CD14-positive monocyte (primary cell): ENCODE results near the gene ZNF689. TPM values are rescaled to one million over a fixed set of nuclear protein-coding genes. Genes with fewer than 3 reads are reported as not detected.

Experiments used
- DNase-seq, 3 donors: peaks; one replicate each; pipeline ENCODE4 v3.0.0-alpha.2; 2011 to 2022
- H2AFZ ChIP-seq: 2 replicates; pipeline ENCODE4 v1.6.0; 2012; ENCODE audit warnings: mild to moderate bottlenecking, low read depth, low read length, inconsistent platforms; ENCODE audit not compliant: insufficient read depth, poor library complexity, severe bottlenecking
- H3K27ac ChIP-seq, 2 donors: 1 replicate in 1 of 2; 2 replicates in 1 of 2; pipeline ENCODE4 v1.5.1; 2012 to 2013; ENCODE audit warnings: low read length in 2 of 2, control low read depth in 1 of 2, inconsistent platforms in 1 of 2, low read depth in 1 of 2, mild to moderate bottlenecking in 1 of 2
- H3K27me3 ChIP-seq, 2 donors: one replicate each; pipeline versions ENCODE4 v1.6.0 to v1.6.1; 2011 to 2013; ENCODE audit warnings: low read length in 2 of 2; ENCODE audit not compliant: control insufficient read depth in 2 of 2, insufficient read depth in 2 of 2
- H3K36me3 ChIP-seq, 2 donors: replicated peaks in 1 of 2; 1 replicate in 1 of 2; 2 replicates in 1 of 2; pipeline versions ENCODE4 v1.5.1 to v1.6.1; 2012 to 2013; ENCODE audit warnings: low read length in 2 of 2, control low read depth in 1 of 2, inconsistent platforms in 1 of 2, mild to moderate bottlenecking in 1 of 2; ENCODE audit not compliant: insufficient read depth in 2 of 2, control insufficient read depth in 1 of 2
- H3K4me1 ChIP-seq, 2 donors: 1 replicate in 1 of 2; 2 replicates in 1 of 2; pipeline versions ENCODE4 v1.5.1 to v1.6.1; 2012 to 2013; ENCODE audit warnings: low read length in 2 of 2, control low read depth in 1 of 2, inconsistent platforms in 1 of 2, mild to moderate bottlenecking in 1 of 2, moderate library complexity in 1 of 2; ENCODE audit not compliant: insufficient read depth in 2 of 2, control insufficient read depth in 1 of 2
- H3K4me2 ChIP-seq: replicated peaks from 2 replicates; pipeline ENCODE3; 2012; ENCODE audit warnings: low read length, moderate library complexity, mild to moderate bottlenecking; ENCODE audit not compliant: poor library complexity, severe bottlenecking; ENCODE audit errors: extremely low read depth
- H3K4me3 ChIP-seq, 3 experiments: fragments of 200-600 bp in 1 of 3; sonication (generic) in 1 of 3; replicated peaks in 1 of 3; 1 replicate in 2 of 3; 2 replicates in 1 of 3; pipeline ENCODE4 v1.5.1; 2011 to 2013; ENCODE audit warnings: low read length in 3 of 3, mild to moderate bottlenecking in 3 of 3, control low read depth in 2 of 3, low read depth in 2 of 3, inconsistent platforms in 1 of 3, moderate library complexity in 1 of 3
- H3K79me2 ChIP-seq: 2 replicates; pipeline ENCODE4 v1.6.0; 2012; ENCODE audit warnings: mild to moderate bottlenecking, control low read depth, inconsistent platforms, low read length, moderate library complexity; ENCODE audit not compliant: insufficient read depth
- H3K9ac ChIP-seq: 2 replicates; pipeline ENCODE4 v1.6.0; 2017; ENCODE audit warnings: low read length, mild to moderate bottlenecking; ENCODE audit not compliant: insufficient read depth, poor library complexity, severe bottlenecking
- H3K9me3 ChIP-seq, 2 donors: replicated peaks in 1 of 2; 1 replicate in 1 of 2; 2 replicates in 1 of 2; pipeline versions ENCODE4 v1.5.1 to v1.6.1; 2012 to 2013; ENCODE audit warnings: low read length in 2 of 2, control low read depth in 1 of 2; ENCODE audit not compliant: control insufficient read depth in 1 of 2, insufficient read depth in 1 of 2
- H4K20me1 ChIP-seq: 2 replicates; pipeline ENCODE4 v1.6.0; 2012; ENCODE audit warnings: mild to moderate bottlenecking, low read length, control low read depth, moderate library complexity; ENCODE audit not compliant: insufficient read depth
- H3K27ac Mint-ChIP-seq, 7 donors: one replicate each; pipeline ENCODE4 v1.8.0; 2020; ENCODE audit warnings: mild to moderate bottlenecking in 7 of 7, mixed read lengths in 7 of 7, moderate library complexity in 6 of 7, inconsistent platforms in 2 of 7
- H3K27me3 Mint-ChIP-seq, 3 donors: one replicate each; pipeline ENCODE4 v1.8.0; 2021 to 2022; ENCODE audit warnings: low read depth in 3 of 3, mild to moderate bottlenecking in 3 of 3, mixed read lengths in 3 of 3, moderate library complexity in 3 of 3, inconsistent platforms in 1 of 3
- H3K36me3 Mint-ChIP-seq, 2 donors: one replicate each; pipeline ENCODE4 v1.8.0; 2020; ENCODE audit warnings: mixed read lengths in 2 of 2, inconsistent platforms in 1 of 2, mild to moderate bottlenecking in 1 of 2
- H3K4me1 Mint-ChIP-seq: one replicate; pipeline ENCODE4 v1.8.0; 2020; ENCODE audit warnings: mild to moderate bottlenecking, mixed read lengths
- H3K4me3 Mint-ChIP-seq, 2 donors: one replicate each; pipeline ENCODE4 v1.8.0; 2020; ENCODE audit warnings: mild to moderate bottlenecking in 2 of 2, mixed read lengths in 2 of 2, moderate library complexity in 1 of 2
- H3K9me3 Mint-ChIP-seq, 7 donors: one replicate each; pipeline ENCODE4 v1.8.0; 2020 to 2022; ENCODE audit warnings: mixed read lengths in 7 of 7, mild to moderate bottlenecking in 6 of 7, moderate library complexity in 6 of 7, inconsistent platforms in 2 of 7
- CTCF ChIP-seq: fragments of 200-600 bp; IDR thresholded peaks from one replicate; pipeline ENCODE4 v1.8.0; 2022; ENCODE audit warnings: antibody characterized with exemption, mild to moderate bottlenecking
- WGBS: methylation state at CpG from one replicate; pipeline ENCODE4 v1.1.5; 2013; ENCODE audit warnings: missing lambda C conversion rate; ENCODE audit not compliant: insufficient coverage; 5-methylcytosine and 5-hydroxymethylcytosine counted together
- intact Hi-C, 2 donors: fragments of 100-400 bp; cut with micrococcal nuclease; formaldehyde crosslinking; loops; one replicate each; pipeline versions ENCODE4 v1.15.0 to v1.15.1; 2023
- polyA minus RNA-seq: library from RNA; depleted of rRNA, polyadenylated mRNA; stranded (reverse); fragments of >200 nt; gene quantifications from 2 replicates; pipeline ENCODE4 v1.2.3, GENCODE V29; 2012
- polyA plus RNA-seq, 3 donors: library from polyadenylated mRNA; depleted of rRNA in 1 of 3; unstranded in 2 of 3; stranded (reverse) in 1 of 3; fragments of 300-500 nt in 2 of 3; fragments of >200 nt in 1 of 3; fragmentation: Illumina TruSeq in 2 of 3; gene quantifications; 1 replicate in 2 of 3; 2 replicates in 1 of 3; pipeline ENCODE4 v1.2.3, GENCODE V29; 2012 to 2021
- total RNA-seq, 12 experiments: library from RNA in 1 of 12; stranded (reverse) in 1 of 12; fragments of 120-200 nt in 1 of 12; gene quantifications; one replicate each; pipeline ENCODE4 v1.2.4 and lab custom pipeline; 2013 to 2026; ENCODE audit warnings: mixed read lengths in 6 of 12, inconsistent platforms in 1 of 12

Gene ZNF689
- 9.1 TPM for total RNA-seq (2013)
- polyA plus RNA-seq (10 to 100 TPM in 1 of 3 donors, 1 to 10 TPM in 2; 4.1 to 11.2 (median 8.0) TPM), polyA minus RNA-seq (4.8 and 9.8 TPM in 2 replicates), total RNA-seq (lab: John Stamatoyannopoulos, UW) (5.7 to 34.4 (median 17.0) reads per million in 11 experiments)

DNA sequence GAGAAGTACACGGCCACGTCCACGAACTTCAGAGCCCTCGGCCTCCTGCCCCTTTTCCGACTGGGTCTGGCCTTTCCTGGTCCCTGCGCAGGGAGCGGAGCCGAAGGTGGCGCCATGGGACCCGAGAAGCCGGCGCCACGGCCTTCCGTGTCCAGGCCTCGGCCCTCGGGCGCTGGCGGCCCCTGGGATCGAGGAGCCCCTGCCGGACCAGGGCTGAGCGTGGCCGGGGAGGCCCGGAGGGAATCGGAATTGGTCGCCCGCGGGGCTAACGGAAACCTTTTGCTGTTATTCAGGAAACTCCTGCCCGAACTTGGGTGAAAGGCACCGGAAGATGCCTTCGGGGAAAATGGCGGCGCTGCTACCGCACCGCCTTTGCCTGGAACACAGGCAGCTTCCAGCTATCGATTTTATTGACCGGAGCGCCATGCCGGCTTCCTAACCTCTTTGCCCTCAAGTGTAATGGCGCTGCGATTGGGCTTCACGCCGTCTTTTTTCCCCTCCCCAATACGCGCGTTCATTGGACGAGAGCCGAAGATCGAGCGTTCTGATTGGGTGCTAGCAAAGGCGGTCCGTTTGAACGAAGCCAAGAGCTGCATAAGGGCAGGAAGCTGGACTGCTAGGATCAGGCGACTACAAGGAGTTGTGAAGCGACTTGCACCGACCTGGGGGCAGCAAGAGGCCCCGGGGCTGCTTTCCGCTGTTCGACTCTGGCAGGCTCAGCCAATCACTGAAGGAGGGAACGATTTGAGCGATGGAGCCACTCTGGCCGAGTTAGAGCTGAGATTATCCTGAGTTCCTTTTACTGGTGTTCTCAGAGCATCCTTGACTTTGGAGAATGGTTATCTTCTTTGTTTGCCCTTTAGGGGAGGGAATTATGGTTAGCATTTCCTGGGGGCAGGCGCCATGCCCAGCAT is at the start of gene ZNF689:
TSS of gene ZNF689 (minus strand) at position 464 of the 914 bp plus-strand sequence. CDS start at position 116, 348 bp downstream.
- Histone ChIP-seq H3K4me1 (peaks cover 43 to 53% of the 10 kb centered on the region in 2 donors), H3K36me3 (peaks cover 3 to 13% of the 10 kb centered on the region in 2 donors), H3K27ac (peak within 1 kb of the TSS; percentile 67 to 89), H3K79me2 (peaks cover 41% of the 10 kb centered on the region), H4K20me1 (no peaks in the 10 kb centered on the region), H3K9ac (peak within 1 kb of the TSS; percentile 95), H3K4me2 (peak within 1 kb of the TSS; percentile 97), H2AFZ (peak within 1 kb of the TSS; percentile 97), H3K4me3 (peak within 1 kb of the TSS; percentile 73 to 86 (median 80)), H3K9me3 (no peaks in the 10 kb centered on the region), H3K27me3 (no peaks in the 10 kb centered on the region)
- H3K27ac Mint-ChIP-seq = peak within 1 kb of the TSS; percentile 62 to 94 (median 91)
- peaks cover 0 to 2% (median 0%) of the 10 kb centered on the region in 7 donors for H3K9me3 Mint-ChIP-seq
- no peaks in the 10 kb centered on the region for H3K27me3 Mint-ChIP-seq
- no peak for TF ChIP-seq CTCF
- intact Hi-C loops = loop anchor here (2.0 to 10.0 kb wide), 4 partner anchors 25 to 165 kb away; partner anchors contain the start of genes ZNF768 (in 2 of the 2), SEPHS2 (in 1 of the 2), ZNF764 (in 1 of the 2) and ZNF785 (in 1 of the 2)
- under 1% methylated on average over 62 of the region's 63 CpGs for WGBS
- peaks cover 49% of the 10 kb centered on the region for H3K4me1 Mint-ChIP-seq
- H3K4me3 Mint-ChIP-seq = peak within 1 kb of the TSS; percentile 89 to 93
- H3K36me3 Mint-ChIP-seq = peaks cover 12 to 26% of the 10 kb centered on the region in 2 donors
- DNase-seq = peak; percentile 94 to 95 (median 94)
